Measurements from ENCODE around the gene FOXI1.
"Not testable (repeated sequence)": the region's sequence is repeated elsewhere in the genome, so short reads cannot be mapped to it uniquely, and the experiment has no call there.

FOXI1 gene

GRCh38 chr5:170092455-170093101 lies 13.1 kb upstream of the FOXI1 start:
- Histone ChIP-seq H3K36me3 (no peaks in the 10 kb centered on the region), H3K4me3 (no peak overlapping the region), H3K27me3 (no peaks in the 10 kb centered on the region), H3K27ac (no peak overlapping the region), H3K9me3 (no peaks in the 10 kb centered on the region), H3K4me1 (no peaks in the 10 kb centered on the region)
- DNase-seq = no peak
- intact Hi-C loops (cut with DNase I; ENCODE audit: low total_unique reads) = no loop called here
- TF ChIP-seq CTCF (IDR thresholded peaks at IDR 0.05) = no peak

- H3K9me3 ChIP-seq; DNase-seq; H3K27me3 ChIP-seq; H3K4me1 ChIP-seq; H3K36me3 ChIP-seq; intact Hi-C loops (cut with DNase I; ENCODE audit: low total_unique reads); H3K27ac ChIP-seq; H3K4me3 ChIP-seq: not testable (repeated sequence)
Observed at GRCh38 chr5:170094329-170094728, 11.4 kb upstream of the FOXI1 start.

GRCh38 chr5:170095646-170096045 lies 10.1 kb upstream of the FOXI1 start:
- no peak for TF ChIP-seq CTCF (IDR thresholded peaks at IDR 0.05)
- no peak for DNase-seq
- no peaks in the 10 kb centered on the region for H3K36me3 ChIP-seq
- intact Hi-C loops (cut with DNase I; ENCODE audit: low total_unique reads) = no loop called here
- H3K4me3 ChIP-seq = no peak overlapping the region
- no peak overlapping the region for H3K27ac ChIP-seq
- peaks cover 0 to 6% of the 10 kb centered on the region in 2 donors for H3K27me3 ChIP-seq
- no peaks in the 10 kb centered on the region for H3K9me3 ChIP-seq
- H3K4me1 ChIP-seq = peaks cover 0 to 3% (median 0%) of the 10 kb centered on the region in 4 donors

- intact Hi-C loops (cut with DNase I; ENCODE audit: low total_unique reads) = no loop called here
- no peaks in the 10 kb centered on the region for H3K36me3 ChIP-seq
- peaks cover 0 to 6% of the 10 kb centered on the region in 2 donors for H3K27me3 ChIP-seq
- no peak overlapping the region for H3K4me3 ChIP-seq
- H3K27ac ChIP-seq = no peak overlapping the region
- H3K4me1 ChIP-seq = peaks cover 0 to 3% (median 0%) of the 10 kb centered on the region in 4 donors
- DNase-seq = no peak
- TF ChIP-seq CTCF (IDR thresholded peaks at IDR 0.05) = no peak
- no peaks in the 10 kb centered on the region for H3K9me3 ChIP-seq
Observed at GRCh38 chr5:170097934-170098333, 7.8 kb upstream of the FOXI1 start.

GRCh38 chr5:170100066-170100943 lies 5.4 kb upstream of the FOXI1 start:
- Histone ChIP-seq H3K4me3 (no peak overlapping the region), H3K27ac (no peak overlapping the region), H3K9me3 (no peaks in the 10 kb centered on the region), H3K27me3 (peaks cover 0 to 6% of the 10 kb centered on the region in 2 donors), H3K4me1 (peaks cover 0 to 3% (median 0%) of the 10 kb centered on the region in 4 donors), H3K36me3 (no peaks in the 10 kb centered on the region)
- intact Hi-C loops (cut with DNase I; ENCODE audit: low total_unique reads) = loop anchor here (10.0 kb wide), 1 partner anchor 314 kb away; no protein-coding TSS in a partner anchor
- peak; percentile 57 to 62 for TF ChIP-seq CTCF (IDR thresholded peaks at IDR 0.05)
- DNase-seq = peak; percentile 84

GRCh38 chr5:170103447-170103846 lies 2.2 kb upstream of the FOXI1 start:
- Histone ChIP-seq H3K4me1 (peaks cover 0 to 3% (median 0%) of the 10 kb centered on the region in 4 donors), H3K27me3 (peaks cover 0 to under 1% of the 10 kb centered on the region in 2 donors), H3K27ac (no peak overlapping the region), H3K9me3 (no peaks in the 10 kb centered on the region), H3K36me3 (no peaks in the 10 kb centered on the region), H3K4me3 (no peak overlapping the region)
- no peak for TF ChIP-seq CTCF (IDR thresholded peaks at IDR 0.05)
- intact Hi-C loops (cut with DNase I; ENCODE audit: low total_unique reads) = loop anchor here (10.0 kb wide), 1 partner anchor 311 kb away; no protein-coding TSS in a partner anchor
- DNase-seq = no peak

All from tibial artery (tissue), 4 donors.